PFSK-1 (cell line): Measurements from ENCODE around the gene FAM32A.

Source experiments
- FOXP2 ChIP-seq: optimal IDR thresholded peaks from 2 replicates; pipeline ENCODE3; 2011; ENCODE audit warnings: borderline replicate concordance, control low read depth, inconsistent platforms; ENCODE audit not compliant: insufficient read depth; ENCODE audit errors: extremely low read length, extremely low read depth
- POLR2AphosphoS5 ChIP-seq: IDR thresholded peaks from 2 replicates; pipeline ENCODE4 v1.6.1; 2012; ENCODE audit warnings: low read depth, mild to moderate bottlenecking, control low read depth, low read length, moderate library complexity
- REST ChIP-seq, 2 experiments: IDR thresholded peaks; 2 replicates each; pipeline versions ENCODE4 v1.6.1 to v1.8.0; 2011 to 2012; ENCODE audit warnings: low read depth in 2 of 2, low read length in 2 of 2, control low read depth in 1 of 2, inconsistent platforms in 1 of 2, mild to moderate bottlenecking in 1 of 2, moderate library complexity in 1 of 2; ENCODE audit not compliant: insufficient read depth in 1 of 2
- SIN3A ChIP-seq: IDR thresholded peaks from 2 replicates; pipeline ENCODE4 v1.6.1; 2012; ENCODE audit warnings: mild to moderate bottlenecking, low read length, moderate library complexity, borderline replicate concordance; ENCODE audit not compliant: insufficient read depth
- TAF1 ChIP-seq: IDR thresholded peaks from 2 replicates; pipeline ENCODE4 v1.6.1; 2012; ENCODE audit warnings: low read length, control low read depth, borderline replicate concordance; ENCODE audit not compliant: insufficient read depth

Gene FAM32A

GRCh38 chr19:16197188-16197621 lies 12.0 kb downstream of the FAM32A start:
- TF ChIP-seq SIN3A (no peak), REST (IDR thresholded peaks at IDR 0.05; ENCODE audit: insufficient read depth in 1 of 2, low read depth in 2 of 2, low read length in 2 of 2) (no peak), FOXP2 (no peak), POLR2AphosphoS5 (no peak), TAF1 (no peak)

- 0 out of 2 replicates have a peak, but pooled peaks have one; percentile 4 for TF ChIP-seq SIN3A
- 0 out of 4 replicates have a peak, but pooled peaks of 1 of the 2 experiments have one; percentile 14 for TF ChIP-seq REST (IDR thresholded peaks at IDR 0.05; ENCODE audit: insufficient read depth in 1 of 2, low read depth in 2 of 2, low read length in 2 of 2)
- no peak; the same call in 1 of the 2 replicates for TF ChIP-seq TAF1
- peak; percentile 70 for TF ChIP-seq POLR2AphosphoS5
- TF ChIP-seq FOXP2, result peak; percentile 25
Observed at GRCh38 chr19:16197622-16198369, 12.6 kb downstream of the FAM32A start, which contains the start of gene AP1M1. TSS of gene AP1M1 (plus strand) at chr19:16197911. CDS start at chr19:16198027, 116 bp downstream.

- TF ChIP-seq TAF1, result no peak
- TF ChIP-seq POLR2AphosphoS5, result no peak
- TF ChIP-seq REST (IDR thresholded peaks at IDR 0.05; ENCODE audit: insufficient read depth in 1 of 2, low read depth in 2 of 2, low read length in 2 of 2), result no peak
- TF ChIP-seq FOXP2, result no peak
- TF ChIP-seq SIN3A, result no peak
Observed at GRCh38 chr19:16198370-16198651, 13.1 kb downstream of the FAM32A start.

GRCh38 chr19:16199275-16199932 lies 14.2 kb downstream of the FAM32A start:
- TF ChIP-seq REST (IDR thresholded peaks at IDR 0.05; ENCODE audit: insufficient read depth in 1 of 2, low read depth in 2 of 2, low read length in 2 of 2), result no peak
- no peak for TF ChIP-seq FOXP2
- TF ChIP-seq TAF1, result no peak
- TF ChIP-seq POLR2AphosphoS5, result no peak
- TF ChIP-seq SIN3A, result no peak
